HepG2 (cell line): Measurements from ENCODE around the gene TGM6. TPM values are rescaled to one million over a fixed set of nuclear protein-coding genes. Genes with fewer than 3 reads are reported as not detected.

Source experiments
- BORCS8-MEF2B ChIP-seq: sonication (generic); formaldehyde crosslinking; IDR thresholded peaks from 2 replicates; pipeline ENCODE4 v1.8.0; 2022; ENCODE audit warnings: mild to moderate bottlenecking, missing genetic modification reagents
- GATA4 ChIP-seq: sonication (generic); IDR thresholded peaks from 2 replicates; pipeline ENCODE4 v1.6.1; 2016; ENCODE audit warnings: antibody characterized with exemption, low read depth, borderline replicate concordance
- ISX ChIP-seq: sonication (generic); formaldehyde crosslinking; conservative IDR thresholded peaks from 2 replicates; pipeline ENCODE4 v1.5.0; 2020; ENCODE audit warnings: missing genetic modification reagents
- MBD4 ChIP-seq: IDR thresholded peaks from 2 replicates; pipeline ENCODE4 v1.6.1; 2012; ENCODE audit warnings: low read length, inconsistent platforms, borderline replicate concordance
- PAX8 ChIP-seq: sonication (generic); formaldehyde crosslinking; IDR thresholded peaks from 2 replicates; pipeline ENCODE4 v1.8.0; 2022; ENCODE audit warnings: mild to moderate bottlenecking, missing genetic modification reagents, borderline replicate concordance
- RBAK ChIP-seq: sonication (generic); formaldehyde crosslinking; IDR thresholded peaks from 2 replicates; pipeline ENCODE4 v1.5.1; 2020; ENCODE audit warnings: mild to moderate bottlenecking, missing genetic modification reagents
- RORA ChIP-seq: sonication (generic); formaldehyde crosslinking; IDR thresholded peaks from 2 replicates; pipeline ENCODE4 v1.5.0; 2020; ENCODE audit warnings: mild to moderate bottlenecking, missing genetic modification reagents, moderate library complexity
- SMARCC2 ChIP-seq: fragments of 450-650 bp; IDR thresholded peaks from 2 replicates; pipeline ENCODE4 v1.6.1; 2017; ENCODE audit warnings: antibody characterized with exemption, mild to moderate bottlenecking
- ZFP62 ChIP-seq: sonication (generic); formaldehyde crosslinking; IDR thresholded peaks from 2 replicates; pipeline ENCODE4 v1.4.0; 2020; ENCODE audit warnings: missing genetic modification reagents
- ZKSCAN5 ChIP-seq: sonication (generic); formaldehyde crosslinking; IDR thresholded peaks from 2 replicates; pipeline ENCODE4 v1.5.1; 2020; ENCODE audit warnings: mild to moderate bottlenecking, missing genetic modification reagents
- ZMYM3 ChIP-seq: sonication (generic); formaldehyde crosslinking; IDR thresholded peaks from 2 replicates; pipeline ENCODE4 v1.5.1; 2020; ENCODE audit warnings: mild to moderate bottlenecking, missing genetic modification reagents
- ZMYM4 ChIP-seq: sonication (generic); formaldehyde crosslinking; IDR thresholded peaks from 2 replicates; pipeline ENCODE4 v1.8.1; 2023; ENCODE audit warnings: mild to moderate bottlenecking, missing genetic modification reagents
- ZNF619 ChIP-seq: sonication (generic); formaldehyde crosslinking; IDR thresholded peaks from 2 replicates; pipeline ENCODE4 v1.4.0; 2020; ENCODE audit warnings: mild to moderate bottlenecking, missing genetic modification reagents
- ZNF790 ChIP-seq: sonication (generic); formaldehyde crosslinking; IDR thresholded peaks from 2 replicates; pipeline ENCODE4 v1.8.0; 2022; ENCODE audit warnings: missing genetic modification reagents, mild to moderate bottlenecking, borderline replicate concordance
- polyA plus RNA-seq, 8 experiments: library from polyadenylated mRNA; depleted of rRNA in 3 of 8; stranded (reverse) in 7 of 8; unstranded in 1 of 8; fragments of >200 nt; fragmentation: Illumina TruSeq in 4 of 8; extraction: Trizol in 4 of 8; gene quantifications; 2 replicates each; pipeline versions ENCODE4 v1.2.1 to v1.2.3, GENCODE V29; 2011 to 2016; ENCODE audit warnings: low read depth in 4 of 8, missing spikeins in 1 of 8, mixed read lengths in 1 of 8; ENCODE audit not compliant: insufficient read depth in 1 of 8
- total RNA-seq, 5 experiments: library from RNA; depleted of rRNA; stranded (reverse); fragments of >200 nt; fragmentation: Illumina TruSeq; extraction: Trizol; gene quantifications; 2 replicates each; pipeline ENCODE4 v1.2.3, GENCODE V29; 2016; ENCODE audit warnings: low read depth in 1 of 5
- TF ChIP-seq, protein P1 (sequence below): sonication (generic); formaldehyde crosslinking; IDR thresholded peaks from 2 replicates; pipeline ENCODE4 v1.4.0; 2020; ENCODE audit warnings: missing genetic modification reagents
- TF ChIP-seq, protein P2 (sequence below): sonication (generic); formaldehyde crosslinking; conservative IDR thresholded peaks from 2 replicates; pipeline ENCODE4 v1.8.0; 2022; ENCODE audit warnings: mild to moderate bottlenecking, moderate library complexity, missing genetic modification reagents
- TF ChIP-seq, protein P3 (sequence below): sonication (generic); formaldehyde crosslinking; IDR thresholded peaks from 2 replicates; pipeline ENCODE4 v1.4.0; 2020; ENCODE audit warnings: missing genetic modification reagents, borderline replicate concordance
- TF ChIP-seq, protein P4 (sequence below): conservative IDR thresholded peaks from 2 replicates; pipeline ENCODE4 v1.6.1; 2018; ENCODE audit warnings: missing genetic modification reagents

TGM6 gene
- total and polyA plus RNA-seq, 2 of the 13 experiments (the other 11 are each of a cell fraction or from before 2014, with no cell fraction given), result not detected

DNA sequence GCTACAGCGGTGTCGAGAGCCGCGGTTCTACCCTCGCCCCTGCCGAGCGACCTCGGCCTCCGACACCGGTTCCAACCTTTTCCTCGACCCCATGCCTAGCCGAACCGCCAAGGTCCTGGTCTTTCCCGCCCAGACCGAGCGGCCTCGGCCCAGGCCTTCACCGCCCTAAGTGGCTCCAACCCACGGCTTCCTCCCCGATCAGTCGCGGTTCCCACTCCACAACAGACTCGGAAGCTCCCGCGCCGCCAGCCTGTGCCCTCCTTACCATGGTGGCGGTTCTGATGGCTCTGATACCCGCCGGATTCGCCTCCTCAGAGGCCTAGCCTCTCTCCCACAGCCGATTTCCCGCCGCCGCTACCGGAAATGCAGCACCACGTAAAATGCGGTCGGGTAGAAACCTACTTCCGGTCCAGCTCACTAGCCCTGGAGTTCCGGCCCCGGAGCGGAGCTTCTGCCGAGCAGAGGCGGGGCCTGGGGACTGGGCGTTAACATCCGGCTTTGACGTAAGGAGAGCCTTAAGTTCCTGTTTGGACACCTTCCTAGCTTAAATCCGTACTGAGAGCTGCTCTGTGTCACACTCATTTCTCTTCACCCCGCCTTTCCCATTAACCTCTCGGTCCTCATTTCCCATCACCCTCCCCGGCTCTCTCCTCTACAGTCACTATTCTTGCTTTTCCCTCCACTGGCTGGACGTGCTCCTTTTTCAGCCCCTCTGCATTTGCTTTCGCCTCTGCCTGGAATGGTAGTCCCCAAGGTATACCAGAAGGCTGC lies 89.9 kb downstream of the TGM6 start, which contains the start of gene SNRPB (continued):
- TF ChIP-seq, protein P1, sequence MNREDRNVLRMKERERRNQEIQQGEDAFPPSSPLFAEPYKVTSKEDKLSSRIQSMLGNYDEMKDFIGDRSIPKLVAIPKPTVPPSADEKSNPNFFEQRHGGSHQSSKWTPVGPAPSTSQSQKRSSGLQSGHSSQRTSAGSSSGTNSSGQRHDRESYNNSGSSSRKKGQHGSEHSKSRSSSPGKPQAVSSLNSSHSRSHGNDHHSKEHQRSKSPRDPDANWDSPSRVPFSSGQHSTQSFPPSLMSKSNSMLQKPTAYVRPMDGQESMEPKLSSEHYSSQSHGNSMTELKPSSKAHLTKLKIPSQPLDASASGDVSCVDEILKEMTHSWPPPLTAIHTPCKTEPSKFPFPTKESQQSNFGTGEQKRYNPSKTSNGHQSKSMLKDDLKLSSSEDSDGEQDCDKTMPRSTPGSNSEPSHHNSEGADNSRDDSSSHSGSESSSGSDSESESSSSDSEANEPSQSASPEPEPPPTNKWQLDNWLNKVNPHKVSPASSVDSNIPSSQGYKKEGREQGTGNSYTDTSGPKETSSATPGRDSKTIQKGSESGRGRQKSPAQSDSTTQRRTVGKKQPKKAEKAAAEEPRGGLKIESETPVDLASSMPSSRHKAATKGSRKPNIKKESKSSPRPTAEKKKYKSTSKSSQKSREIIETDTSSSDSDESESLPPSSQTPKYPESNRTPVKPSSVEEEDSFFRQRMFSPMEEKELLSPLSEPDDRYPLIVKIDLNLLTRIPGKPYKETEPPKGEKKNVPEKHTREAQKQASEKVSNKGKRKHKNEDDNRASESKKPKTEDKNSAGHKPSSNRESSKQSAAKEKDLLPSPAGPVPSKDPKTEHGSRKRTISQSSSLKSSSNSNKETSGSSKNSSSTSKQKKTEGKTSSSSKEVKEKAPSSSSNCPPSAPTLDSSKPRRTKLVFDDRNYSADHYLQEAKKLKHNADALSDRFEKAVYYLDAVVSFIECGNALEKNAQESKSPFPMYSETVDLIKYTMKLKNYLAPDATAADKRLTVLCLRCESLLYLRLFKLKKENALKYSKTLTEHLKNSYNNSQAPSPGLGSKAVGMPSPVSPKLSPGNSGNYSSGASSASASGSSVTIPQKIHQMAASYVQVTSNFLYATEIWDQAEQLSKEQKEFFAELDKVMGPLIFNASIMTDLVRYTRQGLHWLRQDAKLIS, result peak; percentile 88; the same call in 1 of the 2 replicates
- TF ChIP-seq RBAK (CRISPR knock-in tag), result no peak
- TF ChIP-seq, protein P2, sequence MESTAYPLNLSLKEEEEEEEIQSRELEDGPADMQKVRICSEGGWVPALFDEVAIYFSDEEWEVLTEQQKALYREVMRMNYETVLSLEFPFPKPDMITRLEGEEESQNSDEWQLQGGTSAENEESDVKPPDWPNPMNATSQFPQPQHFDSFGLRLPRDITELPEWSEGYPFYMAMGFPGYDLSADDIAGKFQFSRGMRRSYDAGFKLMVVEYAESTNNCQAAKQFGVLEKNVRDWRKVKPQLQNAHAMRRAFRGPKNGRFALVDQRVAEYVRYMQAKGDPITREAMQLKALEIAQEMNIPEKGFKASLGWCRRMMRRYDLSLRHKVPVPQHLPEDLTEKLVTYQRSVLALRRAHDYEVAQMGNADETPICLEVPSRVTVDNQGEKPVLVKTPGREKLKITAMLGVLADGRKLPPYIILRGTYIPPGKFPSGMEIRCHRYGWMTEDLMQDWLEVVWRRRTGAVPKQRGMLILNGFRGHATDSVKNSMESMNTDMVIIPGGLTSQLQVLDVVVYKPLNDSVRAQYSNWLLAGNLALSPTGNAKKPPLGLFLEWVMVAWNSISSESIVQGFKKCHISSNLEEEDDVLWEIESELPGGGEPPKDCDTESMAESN (CRISPR knock-in tag), result peak; percentile 99
- TF ChIP-seq ZKSCAN5 (CRISPR knock-in tag), result peak; percentile 35; the same call in 1 of the 2 replicates
- no peak; the same call in 1 of the 2 replicates for TF ChIP-seq ZNF790
- TF ChIP-seq PAX8 (CRISPR knock-in tag), result peak; percentile 99
- TF ChIP-seq ZFP62 (CRISPR knock-in tag), result no peak
- TF ChIP-seq GATA4, result peak; percentile 92
- TF ChIP-seq ISX (CRISPR knock-in tag), result peak; percentile 97; the same call in 1 of the 2 replicates
- TF ChIP-seq, protein P3, sequence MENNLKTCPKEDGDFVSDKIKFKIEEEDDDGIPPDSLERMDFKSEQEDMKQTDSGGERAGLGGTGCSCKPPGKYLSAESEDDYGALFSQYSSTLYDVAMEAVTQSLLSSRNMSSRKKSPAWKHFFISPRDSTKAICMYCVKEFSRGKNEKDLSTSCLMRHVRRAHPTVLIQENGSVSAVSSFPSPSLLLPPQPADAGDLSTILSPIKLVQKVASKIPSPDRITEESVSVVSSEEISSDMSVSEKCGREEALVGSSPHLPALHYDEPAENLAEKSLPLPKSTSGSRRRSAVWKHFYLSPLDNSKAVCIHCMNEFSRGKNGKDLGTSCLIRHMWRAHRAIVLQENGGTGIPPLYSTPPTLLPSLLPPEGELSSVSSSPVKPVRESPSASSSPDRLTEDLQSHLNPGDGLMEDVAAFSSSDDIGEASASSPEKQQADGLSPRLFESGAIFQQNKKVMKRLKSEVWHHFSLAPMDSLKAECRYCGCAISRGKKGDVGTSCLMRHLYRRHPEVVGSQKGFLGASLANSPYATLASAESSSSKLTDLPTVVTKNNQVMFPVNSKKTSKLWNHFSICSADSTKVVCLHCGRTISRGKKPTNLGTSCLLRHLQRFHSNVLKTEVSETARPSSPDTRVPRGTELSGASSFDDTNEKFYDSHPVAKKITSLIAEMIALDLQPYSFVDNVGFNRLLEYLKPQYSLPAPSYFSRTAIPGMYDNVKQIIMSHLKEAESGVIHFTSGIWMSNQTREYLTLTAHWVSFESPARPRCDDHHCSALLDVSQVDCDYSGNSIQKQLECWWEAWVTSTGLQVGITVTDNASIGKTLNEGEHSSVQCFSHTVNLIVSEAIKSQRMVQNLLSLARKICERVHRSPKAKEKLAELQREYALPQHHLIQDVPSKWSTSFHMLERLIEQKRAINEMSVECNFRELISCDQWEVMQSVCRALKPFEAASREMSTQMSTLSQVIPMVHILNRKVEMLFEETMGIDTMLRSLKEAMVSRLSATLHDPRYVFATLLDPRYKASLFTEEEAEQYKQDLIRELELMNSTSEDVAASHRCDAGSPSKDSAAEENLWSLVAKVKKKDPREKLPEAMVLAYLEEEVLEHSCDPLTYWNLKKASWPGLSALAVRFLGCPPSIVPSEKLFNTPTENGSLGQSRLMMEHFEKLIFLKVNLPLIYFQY (CRISPR knock-in tag), result peak; percentile 91
- TF ChIP-seq RORA (CRISPR knock-in tag), result peak; percentile 88; the same call in 1 of the 2 replicates
- no peak for TF ChIP-seq SMARCC2
- TF ChIP-seq ZMYM3 (CRISPR knock-in tag), result peak; percentile 76
- TF ChIP-seq MBD4, result no peak
- TF ChIP-seq ZNF619 (CRISPR knock-in tag), result peak; percentile 100
- peak; percentile 98 for TF ChIP-seq ZMYM4 (CRISPR knock-in tag)
- peak; percentile 99 for TF ChIP-seq BORCS8-MEF2B (CRISPR knock-in tag)
- TF ChIP-seq, protein P4, sequence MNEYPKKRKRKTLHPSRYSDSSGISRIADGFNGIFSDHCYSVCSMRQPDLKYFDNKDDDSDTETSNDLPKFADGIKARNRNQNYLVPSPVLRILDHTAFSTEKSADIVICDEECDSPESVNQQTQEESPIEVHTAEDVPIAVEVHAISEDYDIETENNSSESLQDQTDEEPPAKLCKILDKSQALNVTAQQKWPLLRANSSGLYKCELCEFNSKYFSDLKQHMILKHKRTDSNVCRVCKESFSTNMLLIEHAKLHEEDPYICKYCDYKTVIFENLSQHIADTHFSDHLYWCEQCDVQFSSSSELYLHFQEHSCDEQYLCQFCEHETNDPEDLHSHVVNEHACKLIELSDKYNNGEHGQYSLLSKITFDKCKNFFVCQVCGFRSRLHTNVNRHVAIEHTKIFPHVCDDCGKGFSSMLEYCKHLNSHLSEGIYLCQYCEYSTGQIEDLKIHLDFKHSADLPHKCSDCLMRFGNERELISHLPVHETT, result peak; percentile 99
